Measurements from ENCODE around the gene PTCHD4.

Gene PTCHD4

GRCh38 chr6:48099713-48100587 lies 11.0 kb downstream of the PTCHD4 start:
- no peak for DNase-seq

DNA sequence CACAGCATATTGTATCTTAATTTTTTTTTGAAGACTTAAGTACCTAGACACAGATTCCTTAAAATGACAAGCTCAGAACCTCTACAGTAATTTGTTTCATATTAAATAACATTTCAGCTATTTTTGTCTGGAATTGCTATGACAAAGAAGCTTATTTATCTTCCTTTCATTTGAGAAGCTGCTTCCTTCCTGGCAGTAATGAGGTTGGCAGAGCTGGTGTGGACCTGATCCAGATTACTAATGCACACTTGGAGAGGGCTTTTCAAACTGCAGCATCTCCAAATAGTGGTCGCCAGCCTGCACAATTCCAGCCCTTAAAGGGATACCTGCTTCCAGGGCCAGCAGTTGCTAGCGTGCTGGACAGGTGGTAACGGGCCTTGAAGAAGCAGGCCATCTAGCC lies 12.1 kb downstream of the PTCHD4 start:
- DNase-seq, result no peak

DNA sequence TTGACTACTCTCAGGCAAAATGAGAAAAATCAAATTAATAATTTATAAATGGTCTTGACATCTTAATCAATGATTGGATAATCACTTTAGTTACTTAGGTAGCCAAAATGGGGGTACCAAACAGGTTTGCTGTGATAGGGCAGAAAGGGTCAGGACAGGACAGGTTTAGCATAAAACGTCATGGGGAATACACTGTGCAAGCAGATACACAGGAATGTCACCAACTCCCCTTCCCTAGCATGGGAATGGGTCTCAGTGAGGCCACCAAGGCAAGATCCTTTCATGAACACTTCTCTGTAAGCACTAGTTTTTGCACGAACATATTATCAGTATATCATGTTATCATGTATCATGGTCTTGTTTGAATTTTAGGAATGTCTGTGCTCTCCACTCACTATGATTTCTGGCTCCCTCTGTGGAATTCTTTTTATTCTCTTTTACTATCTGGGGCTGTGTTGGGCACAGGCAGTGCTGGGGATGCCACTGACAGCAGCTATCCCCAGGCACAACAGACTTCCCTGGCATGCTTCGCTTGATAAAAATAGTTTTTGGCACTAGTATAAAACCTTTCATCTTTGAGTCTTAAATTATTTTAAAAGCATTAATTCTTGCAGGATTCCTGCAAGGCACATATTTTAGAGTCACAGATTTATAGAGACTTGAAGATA lies 18.3 kb downstream of the PTCHD4 start:
- no peak for DNase-seq

DNA sequence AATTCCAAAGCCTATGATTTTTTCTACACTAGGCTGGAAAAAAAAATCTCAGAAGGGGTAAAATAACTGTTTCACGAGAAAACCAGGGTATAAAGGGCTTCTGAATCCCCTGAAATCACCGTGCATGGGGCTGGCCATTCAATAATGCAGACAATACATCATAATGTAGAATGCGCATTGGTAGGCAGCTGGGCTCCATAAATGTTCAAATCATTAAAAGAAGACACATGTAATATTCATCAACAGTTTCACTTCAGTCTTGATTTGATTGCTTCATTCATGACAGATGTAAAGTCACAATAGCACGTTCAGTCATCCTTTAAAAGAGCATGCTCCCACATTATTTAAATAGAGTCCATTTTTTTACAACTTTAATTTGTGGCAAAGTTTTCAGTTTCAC lies 20.5 kb downstream of the PTCHD4 start:
- no peak for DNase-seq

- DNase-seq, result no peak
Observed at GRCh38 chr6:48087448-48087847, 23.5 kb downstream of the PTCHD4 start.

GRCh38 chr6:48086187-48086586 lies 24.8 kb downstream of the PTCHD4 start:
- DNase-seq, result no peak

- no peak for DNase-seq
Observed at GRCh38 chr6:48085131-48085741, 25.8 kb downstream of the PTCHD4 start.

DNA sequence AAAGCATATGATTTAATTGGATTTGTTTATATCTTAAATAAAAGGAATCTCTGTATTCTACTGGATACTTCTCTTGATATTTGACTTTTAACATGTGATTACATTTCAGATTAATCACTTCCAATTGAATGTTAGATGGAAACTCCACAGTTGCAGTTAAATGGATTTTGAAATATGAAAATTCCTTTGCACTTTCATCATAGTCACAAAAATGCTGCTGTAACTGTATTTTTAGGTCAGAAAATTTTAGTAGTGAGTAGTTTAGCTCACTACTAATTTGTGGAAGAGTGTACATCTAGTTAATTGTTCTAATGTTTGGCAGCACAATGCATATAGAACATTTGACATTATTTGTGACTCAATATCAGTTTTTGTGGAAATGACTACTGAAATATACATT lies 26.8 kb downstream of the PTCHD4 start:
- no peak for DNase-seq

GRCh38 chr6:48080227-48081009 lies 30.6 kb downstream of the PTCHD4 start:
- DNase-seq, result no peak

DNA sequence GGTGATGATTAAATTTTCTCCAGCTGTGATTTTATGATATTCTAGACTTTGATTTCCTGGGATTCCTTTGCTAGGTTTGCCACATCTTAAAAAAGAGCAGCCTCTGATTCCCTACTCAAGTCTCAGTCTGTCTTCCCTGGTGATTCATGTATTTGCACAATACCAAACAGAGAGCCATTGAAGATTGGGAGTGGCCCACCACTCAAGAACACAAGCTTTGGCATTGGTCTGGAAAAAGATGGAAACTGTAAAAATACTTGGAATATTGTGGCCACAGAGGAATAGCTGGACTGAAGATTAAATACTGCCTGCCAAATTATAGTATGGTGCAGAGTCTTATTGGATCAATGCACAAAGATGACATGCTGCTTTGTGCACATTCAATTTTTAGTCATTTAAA lies 32.9 kb downstream of the PTCHD4 start:
- DNase-seq, result no peak

- no peak for DNase-seq
Observed at GRCh38 chr6:48075181-48075580, 35.8 kb downstream of the PTCHD4 start.

DNA sequence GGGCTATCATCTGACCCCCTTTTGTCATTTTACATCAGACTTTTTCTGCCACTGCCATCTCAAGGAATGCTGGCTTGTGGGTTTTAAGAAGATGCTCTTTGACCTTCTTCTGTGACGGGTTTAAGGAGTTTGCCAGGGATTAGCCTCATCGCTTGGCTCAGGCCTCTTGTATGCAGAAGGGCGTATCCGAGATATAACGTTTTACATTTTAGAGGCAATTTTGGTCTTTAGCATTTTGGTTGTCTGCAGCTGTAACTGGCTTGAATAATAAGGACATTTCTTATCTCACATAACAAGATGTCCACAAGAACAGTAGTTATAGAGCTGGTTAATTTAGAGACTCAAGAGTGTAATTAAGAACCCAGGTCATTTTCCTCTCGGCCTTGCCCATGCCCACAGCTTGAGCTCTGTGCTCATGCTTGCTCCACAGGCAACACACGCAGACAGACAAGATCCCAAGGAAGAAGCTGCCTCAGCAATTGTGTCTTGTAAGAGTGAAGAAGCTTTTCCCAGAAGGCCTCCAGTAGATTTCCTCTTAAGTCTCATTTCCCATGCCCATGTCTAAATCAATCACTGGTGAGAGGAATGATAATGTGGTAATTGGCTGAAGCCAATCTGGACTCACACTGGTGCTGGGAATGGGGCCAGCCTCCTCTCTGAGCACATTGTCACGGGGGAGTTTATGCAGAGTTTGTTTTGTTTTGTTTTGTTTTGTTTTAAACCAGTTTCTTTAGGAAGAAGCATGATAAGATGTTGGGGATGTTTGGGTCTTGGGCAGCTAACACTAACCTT lies 36.8 kb downstream of the PTCHD4 start:
- DNase-seq, result no peak

GRCh38 chr6:48071833-48072232 lies 39.2 kb downstream of the PTCHD4 start:
- DNase-seq, result no peak

GRCh38 chr6:48069280-48069679 lies 41.7 kb downstream of the PTCHD4 start:
- no peak for DNase-seq

DNA sequence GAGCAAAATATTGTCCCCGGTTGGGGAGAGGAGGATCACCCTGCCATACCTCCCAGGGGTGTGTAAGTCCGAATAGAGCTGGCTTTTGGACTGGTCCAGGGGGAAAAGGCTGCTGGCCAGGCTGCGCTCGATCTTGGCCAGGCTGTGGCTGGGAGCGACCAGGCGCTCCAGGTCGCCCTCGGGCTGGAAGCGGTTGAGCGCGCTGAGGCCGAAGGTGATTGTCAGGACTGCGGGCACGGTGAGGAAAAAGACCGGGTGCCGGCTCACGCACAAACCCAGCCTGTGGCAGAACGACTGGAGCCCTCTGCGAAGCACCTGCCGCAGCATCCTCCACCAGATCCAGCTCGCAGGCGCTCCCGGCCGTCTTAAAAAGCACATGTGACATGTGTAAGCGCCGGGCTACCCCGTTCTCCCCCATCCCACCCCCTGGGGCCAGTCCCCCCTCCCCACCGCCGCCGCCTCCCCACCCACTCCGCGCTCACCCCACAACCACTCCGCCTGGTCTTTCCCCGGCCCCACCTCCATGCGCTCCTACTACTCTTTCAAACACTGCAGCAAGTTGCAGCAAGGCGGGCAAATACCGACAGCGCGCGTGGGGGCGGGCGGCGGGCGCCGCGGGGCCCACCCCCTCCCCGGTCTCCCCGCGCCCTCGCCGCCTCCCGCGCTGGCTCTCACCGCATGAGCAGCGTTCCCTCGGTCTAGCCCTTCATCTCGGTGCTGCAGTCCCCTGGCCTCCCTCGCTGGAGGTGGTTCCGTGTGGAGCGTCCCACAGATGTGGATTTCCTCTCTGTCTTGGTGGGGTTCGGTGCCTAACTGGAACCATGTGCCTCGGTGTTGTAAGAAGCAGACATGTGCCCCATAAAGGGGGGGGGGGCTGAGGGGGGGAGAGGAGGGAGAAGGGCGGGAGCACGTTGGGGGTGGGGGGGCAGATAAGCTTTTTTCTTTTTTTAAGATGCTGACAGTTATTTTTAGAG lies 42.4 kb downstream of the PTCHD4 start:
- no peak for DNase-seq

DNA sequence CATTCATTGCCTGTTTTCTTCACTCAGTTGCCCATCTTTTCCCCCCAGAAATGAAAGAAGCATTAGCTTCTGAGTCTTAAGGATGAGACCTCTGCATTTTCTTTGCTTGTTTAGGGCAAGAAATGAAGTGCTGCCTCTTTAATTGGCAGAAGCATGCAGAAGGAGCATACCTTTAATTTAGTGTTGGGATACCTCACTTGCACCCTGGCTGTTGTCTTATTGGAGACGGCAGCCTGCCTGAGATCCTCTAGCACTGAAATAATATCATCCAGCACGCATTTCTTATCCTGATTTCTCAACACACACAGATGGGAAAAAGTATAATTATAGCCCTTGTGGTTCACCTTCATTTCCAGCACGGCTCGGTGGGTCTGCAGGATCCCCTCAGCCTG lies 43.1 kb downstream of the PTCHD4 start:
- DNase-seq, result no peak

DNA sequence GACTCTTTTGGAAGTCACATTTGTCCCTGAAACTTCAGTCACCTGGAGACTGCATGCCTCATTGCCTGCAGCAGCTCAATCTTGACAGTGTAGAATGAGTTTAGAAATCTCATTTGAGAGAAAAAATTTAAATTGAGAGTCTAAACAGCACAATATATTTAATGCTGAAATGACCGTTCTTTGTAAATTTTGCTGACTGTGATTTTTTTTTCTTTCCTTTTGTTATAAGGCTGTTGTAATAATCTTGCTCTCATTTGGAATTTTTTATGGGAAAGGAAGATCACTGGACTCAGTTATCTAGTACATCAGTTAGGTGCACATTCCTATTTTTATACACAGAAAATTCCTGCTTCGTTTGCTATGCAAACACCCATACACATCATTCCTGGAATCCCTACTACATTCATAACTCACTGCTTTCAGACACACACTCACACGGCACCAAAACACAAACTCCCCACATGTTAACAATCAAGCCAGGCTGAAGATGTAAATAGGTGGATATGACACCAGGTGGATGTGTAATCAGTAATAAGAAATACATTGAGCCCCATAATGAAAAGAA lies 43.8 kb downstream of the PTCHD4 start:
- no peak for DNase-seq

DNA sequence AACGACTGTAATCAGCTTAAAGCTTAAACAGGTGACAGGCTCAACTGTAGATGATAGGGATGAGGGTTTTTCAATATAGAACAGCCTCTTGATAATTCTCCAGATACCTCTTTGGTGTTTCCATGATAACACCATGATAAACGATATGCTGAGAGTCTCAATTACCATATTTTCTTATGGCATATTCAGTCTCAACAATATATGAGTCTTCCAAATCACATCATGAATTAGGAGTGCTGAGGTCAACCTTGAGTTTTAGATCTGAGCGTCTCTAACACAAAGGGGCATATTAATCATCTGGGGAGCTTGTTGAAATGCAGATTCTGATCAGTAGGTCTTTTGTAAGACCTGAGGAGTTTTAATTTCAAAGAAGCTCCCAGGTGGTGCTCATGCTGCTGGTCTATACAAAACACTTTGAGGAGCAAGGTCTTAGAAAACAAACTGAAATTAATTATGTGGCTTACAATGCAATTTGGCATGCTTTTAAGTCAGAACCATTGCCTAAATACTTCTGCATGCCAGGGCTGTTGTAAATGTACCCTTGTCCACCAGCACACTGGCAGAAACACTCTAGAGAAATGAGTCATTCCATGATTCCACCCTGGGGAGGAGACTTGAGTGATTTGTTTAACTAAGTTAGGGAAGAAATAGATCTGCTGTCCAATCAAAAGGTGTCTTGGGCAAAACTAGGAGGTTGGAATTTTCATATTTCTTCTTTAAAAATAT lies 49.6 kb downstream of the PTCHD4 start:
- no peak for DNase-seq

Measured in 8988T (cell line).